Activated naive CD4-positive, alpha-beta T cell treated with Interleukin-2 at 50 U/mL for 16 hours (primary cell): ENCODE data around the gene SLC38A11.
"Not testable (repeated sequence)": the region's sequence is repeated elsewhere in the genome, so short reads cannot be mapped to it uniquely, and the experiment has no call there.

Experiments used
- DNase-seq: peaks from one replicate; pipeline ENCODE4 v3.0.0-alpha.2; 2020

The SLC38A11 gene

GRCh38 chr2:164875334-164876205, 79.8 kb downstream of the SLC38A11 start:
- DNase-seq: no peak

- DNase-seq: no peak
Measured at GRCh38 chr2:164873210-164873908, 82.0 kb downstream of the SLC38A11 start.

GRCh38 chr2:164871404-164871803, 83.9 kb downstream of the SLC38A11 start:
- no peak for DNase-seq

- DNase-seq: no peak
Measured at GRCh38 chr2:164869420-164869772, 85.9 kb downstream of the SLC38A11 start.

GRCh38 chr2:164868563-164869419, 86.5 kb downstream of the SLC38A11 start:
- no peak for DNase-seq

- no peak for DNase-seq
Measured at GRCh38 chr2:164867779-164868397, 87.4 kb downstream of the SLC38A11 start.

- not testable (repeated sequence) for DNase-seq
Measured at GRCh38 chr2:164866381-164866780, 88.9 kb downstream of the SLC38A11 start.

- no peak for DNase-seq
Measured at GRCh38 chr2:164860694-164861042, 94.7 kb downstream of the SLC38A11 start.

- DNase-seq: not testable (repeated sequence)
Measured at GRCh38 chr2:164859906-164860693, 95.2 kb downstream of the SLC38A11 start.

GRCh38 chr2:164859251-164859818, 96.0 kb downstream of the SLC38A11 start:
- DNase-seq: no peak

- DNase-seq: no peak
Measured at GRCh38 chr2:164852086-164852485, 103.2 kb downstream of the SLC38A11 start.

- no peak for DNase-seq
Measured at GRCh38 chr2:164850235-164850634, 105.1 kb downstream of the SLC38A11 start.

- no peak for DNase-seq
Measured at GRCh38 chr2:164849506-164849905, 105.8 kb downstream of the SLC38A11 start.

GRCh38 chr2:164847981-164848741, 107.2 kb downstream of the SLC38A11 start:
- no peak for DNase-seq

- no peak for DNase-seq
Measured at GRCh38 chr2:164847291-164847690, 108.0 kb downstream of the SLC38A11 start.

- DNase-seq: no peak
Measured at GRCh38 chr2:164846276-164846675, 109.0 kb downstream of the SLC38A11 start.
